IMR-90 (cell line): Measurements from ENCODE around the gene PPFIA1. TPM values are rescaled to one million over a fixed set of nuclear protein-coding genes. Genes with fewer than 3 reads are reported as not detected.

Experiments used
- ATAC-seq: fragments of 200-7000 bp; cut with Tn5 transposase; 2 replicates; pipeline ENCODE4 v1.9.1; 2020; ENCODE audit warnings: low read depth, mild to moderate bottlenecking, moderate library complexity
- BruUV-seq: library from RNA; stranded (reverse); fragments of 400-500 nt; replicated peaks from 2 replicates; lab custom pipeline; 2021; lab: Mats Ljungman, UMichigan
- CTCF ChIA-PET: fragments of 300-600 bp; formaldehyde crosslinking; extraction: SDS; loops from one replicate; lab custom pipeline; 2021; ENCODE audit warnings: antibody characterized with exemption; lab: Yijun Ruan, JAX
- POLR2A ChIA-PET: fragments of 300-600 bp; sonication (Branson Sonifier 250); formaldehyde crosslinking; loops from one replicate; lab custom pipeline; 2022; ENCODE audit warnings: antibody characterized with exemption; ENCODE audit not compliant: unreplicated experiment; lab: Charles Lee
- DNase-seq: peaks from one replicate; pipeline ENCODE4 v3.0.0; 2013
- H2AFZ ChIP-seq: replicated peaks from 2 replicates; pipeline ENCODE3; 2013; ENCODE audit warnings: low read length, mild to moderate bottlenecking; ENCODE audit not compliant: poor library complexity
- H2AK5ac ChIP-seq: 2 replicates; pipeline ENCODE4 v1.6.1; 2013; ENCODE audit warnings: low read depth, low read length, inconsistent platforms
- H2AK9ac ChIP-seq: replicated peaks from 2 replicates; pipeline ENCODE3; 2013; ENCODE audit warnings: mild to moderate bottlenecking, low read depth, low read length, moderate library complexity; ENCODE audit not compliant: poor library complexity
- H2BK120ac ChIP-seq: 2 replicates; pipeline ENCODE4 v1.6.1; 2013; ENCODE audit warnings: low read depth, low read length, inconsistent platforms
- H2BK15ac ChIP-seq: 3 replicates; pipeline ENCODE4 v1.6.1; 2013; ENCODE audit warnings: low read depth, low read length, inconsistent platforms
- H2BK20ac ChIP-seq: 2 replicates; pipeline ENCODE4 v1.6.1; 2013; ENCODE audit warnings: low read depth, mild to moderate bottlenecking, inconsistent platforms, low read length, moderate library complexity
- H2BK5ac ChIP-seq: 2 replicates; pipeline ENCODE4 v1.6.1; 2013; ENCODE audit warnings: mild to moderate bottlenecking, low read depth, low read length, inconsistent platforms; ENCODE audit not compliant: poor library complexity, severe bottlenecking
- H3K14ac ChIP-seq: replicated peaks from 2 replicates; pipeline ENCODE4 v1.6.1; 2013; ENCODE audit warnings: low read depth, low read length, inconsistent platforms
- H3K18ac ChIP-seq: 2 replicates; pipeline ENCODE4 v1.6.1; 2013; ENCODE audit warnings: low read depth, low read length, control low read depth
- H3K23ac ChIP-seq: 2 replicates; pipeline ENCODE4 v1.6.1; 2013; ENCODE audit warnings: low read depth, low read length, inconsistent platforms
- H3K27ac ChIP-seq: 2 replicates; pipeline ENCODE4 v1.5.1; 2013; ENCODE audit warnings: mild to moderate bottlenecking, control low read depth, low read length; ENCODE audit not compliant: insufficient read depth
- H3K27me3 ChIP-seq: 2 replicates; pipeline ENCODE4 v1.6.1; 2013; ENCODE audit warnings: low read length; ENCODE audit not compliant: control insufficient read depth, insufficient read depth
- H3K36me3 ChIP-seq: 2 replicates; pipeline ENCODE4 v1.6.1; 2013; ENCODE audit warnings: low read length, mixed read lengths; ENCODE audit not compliant: control insufficient read depth, insufficient read depth
- H3K4ac ChIP-seq: 2 replicates; pipeline ENCODE4 v1.6.1; 2013; ENCODE audit warnings: low read depth, low read length, inconsistent platforms
- H3K4me1 ChIP-seq: 2 replicates; pipeline ENCODE4 v1.6.1; 2013; ENCODE audit warnings: low read length, mixed read lengths; ENCODE audit not compliant: control insufficient read depth, insufficient read depth
- H3K4me2 ChIP-seq: 2 replicates; pipeline ENCODE4 v1.6.1; 2013; ENCODE audit warnings: low read depth, mild to moderate bottlenecking, control low read depth, low read length, moderate library complexity
- H3K4me3 ChIP-seq: 2 replicates; pipeline ENCODE4 v1.5.1; 2013; ENCODE audit warnings: low read depth, mild to moderate bottlenecking, control low read depth, low read length, moderate library complexity; ENCODE audit not compliant: insufficient read depth
- H3K56ac ChIP-seq: 2 replicates; pipeline ENCODE4 v1.6.1; 2013; ENCODE audit warnings: low read length, inconsistent platforms; ENCODE audit not compliant: insufficient read depth; ENCODE audit errors: extremely low read depth
- H3K79me1 ChIP-seq, 2 experiments: 2 replicates each; pipeline ENCODE4 v1.6.1; 2013; ENCODE audit warnings: low read length in 2 of 2, inconsistent platforms in 1 of 2, low read depth in 1 of 2
- H3K9ac ChIP-seq: 2 replicates; pipeline ENCODE4 v1.6.1; 2013; ENCODE audit warnings: low read depth, low read length, control low read depth
- H3K9me1 ChIP-seq: 2 replicates; pipeline ENCODE4 v1.6.1; 2013; ENCODE audit warnings: low read length, inconsistent platforms; ENCODE audit not compliant: insufficient read depth
- H3K9me3 ChIP-seq: 2 replicates; pipeline ENCODE4 v1.6.1; 2013; ENCODE audit warnings: low read length; ENCODE audit not compliant: control insufficient read depth, insufficient read depth
- H4K20me1 ChIP-seq: 2 replicates; pipeline ENCODE4 v1.6.1; 2013; ENCODE audit warnings: low read length, inconsistent platforms; ENCODE audit not compliant: insufficient read depth
- H4K5ac ChIP-seq: 2 replicates; pipeline ENCODE4 v1.6.1; 2013; ENCODE audit warnings: mild to moderate bottlenecking, low read depth, low read length, control low read depth
- H4K8ac ChIP-seq, 2 experiments: 2 replicates each; pipeline ENCODE4 v1.6.1; 2013; ENCODE audit warnings: low read depth in 2 of 2, low read length in 2 of 2, control low read depth in 1 of 2, inconsistent platforms in 1 of 2
- H4K91ac ChIP-seq: 2 replicates; pipeline ENCODE4 v1.6.1; 2013; ENCODE audit warnings: low read depth, low read length, inconsistent platforms; ENCODE audit not compliant: insufficient read depth
- CEBPB ChIP-seq: IDR thresholded peaks from 2 replicates; pipeline ENCODE4 v1.6.1; 2012; ENCODE audit warnings: low read depth, low read length, improper control_type of control experiment
- ELK1 ChIP-seq: fragments of 150-350 bp; IDR thresholded peaks from 2 replicates; pipeline ENCODE4 v1.6.1; 2016; ENCODE audit warnings: low read depth, mild to moderate bottlenecking, low read length, moderate library complexity, borderline replicate concordance
- FOS ChIP-seq: fragments of 150-350 bp; IDR thresholded peaks from 2 replicates; pipeline ENCODE4 v1.6.1; 2016; ENCODE audit warnings: low read depth, low read length
- POLR2A ChIP-seq: IDR thresholded peaks from 2 replicates; pipeline ENCODE4 v1.6.1; 2012; ENCODE audit warnings: mild to moderate bottlenecking, low read depth, low read length
- WGBS, 2 experiments: methylation state at CpG; one replicate each; pipeline versions ENCODE4 v1.1.5 to v1.1.7; 2013; ENCODE audit warnings: missing lambda C conversion rate in 2 of 2; ENCODE audit not compliant: insufficient read length in 1 of 2; ENCODE audit errors: extremely low coverage in 2 of 2; 5-methylcytosine and 5-hydroxymethylcytosine counted together
- dilution Hi-C: fragments of 300-500 bp; cut with HindIII; formaldehyde crosslinking; loops from one replicate; pipeline ENCODE4 v1.14.3; 2018; ENCODE audit warnings: low sequenced_read_pairs; ENCODE audit not compliant: unreplicated experiment
- in situ Hi-C: fragments of 300-500 bp; cut with MboI; formaldehyde crosslinking; loops from 3 replicates; pipeline ENCODE4 v1.14.3; 2019; ENCODE audit warnings: low sequenced_read_pairs, inconsistent platforms, mixed read lengths
- intact Hi-C: fragments of 100-400 bp; cut with micrococcal nuclease; formaldehyde crosslinking; loops from 2 replicates; pipeline ENCODE4 v1.10.0; 2022
- polyA plus RNA-seq, 3 experiments: library from polyadenylated mRNA; depleted of rRNA; stranded (reverse); fragments of >200 nt; gene quantifications; 2 replicates each; pipeline ENCODE4 v1.2.3, GENCODE V29; 2012; ENCODE audit warnings: low replicate concordance in 1 of 3
- total RNA-seq: library from RNA; depleted of rRNA; stranded (reverse); fragments of >200 nt; gene quantifications from 2 replicates; pipeline ENCODE4 v1.2.3, GENCODE V29; 2012

Gene PPFIA1
- total and polyA plus RNA-seq, 2 of the 4 experiments (the other 2 are of a cell fraction), result 25.6 to 37.2 TPM

- no peak overlapping the region for H3K18ac ChIP-seq
- no peak for DNase-seq
- H3K23ac ChIP-seq, result no peak overlapping the region
- no peak overlapping the region for H2AK5ac ChIP-seq
- no peak overlapping the region for H3K56ac ChIP-seq
- no peaks in the 10 kb centered on the region; a peak in 1 of 4 replicates for H3K79me1 ChIP-seq
- no TSS peak for BruUV-seq
- no peak overlapping the region for H4K8ac ChIP-seq
- WGBS, 2 experiments, result no CpG with 5 or more reads among the region's 3 CpGs
- no peak overlapping the region for H2AFZ ChIP-seq
- H4K5ac ChIP-seq, result no peak overlapping the region
- H3K14ac ChIP-seq, result no peak overlapping the region
- H2BK5ac ChIP-seq, result no peak overlapping the region
- H2BK20ac ChIP-seq, result no peak overlapping the region
- no peak overlapping the region for H2BK120ac ChIP-seq
- in situ Hi-C loops (no loop called here), intact Hi-C loops (no loop called here), dilution Hi-C loops (no loop called here)
- ChIA-PET CTCF (no interaction called here), POLR2A (no interaction called here)
- H3K4me1 ChIP-seq, result no peaks in the 10 kb centered on the region
- no peak overlapping the region for H4K91ac ChIP-seq
- H3K4ac ChIP-seq, result no peak overlapping the region
- H2BK15ac ChIP-seq, result no peak overlapping the region
- no peaks in the 10 kb centered on the region for H3K27me3 ChIP-seq
- TF ChIP-seq FOS, result no peak
- TF ChIP-seq POLR2A, result no peak
- TF ChIP-seq CEBPB, result no peak
- no peak for TF ChIP-seq ELK1
- ATAC-seq, result no peak
- H3K9ac ChIP-seq, result no peak overlapping the region
- no peaks in the 10 kb centered on the region for H4K20me1 ChIP-seq
- peaks cover 40% of the 10 kb centered on the region for H3K36me3 ChIP-seq
- no peak overlapping the region for H3K27ac ChIP-seq
- H3K4me3 ChIP-seq, result no peak overlapping the region
- no peak overlapping the region for H2AK9ac ChIP-seq
- H3K9me1 ChIP-seq, result no peaks in the 10 kb centered on the region
- H3K9me3 ChIP-seq, result no peaks in the 10 kb centered on the region
- H3K4me2 ChIP-seq, result no peak overlapping the region
Measured at GRCh38 chr11:70351646-70352045, 81.2 kb downstream of the PPFIA1 start.
